ENCODE data around the gene EPHB1.

GRCh38 chr3:135127946-135128470, 332.9 kb downstream of the EPHB1 start:
- TF ChIP-seq CTCF (IDR thresholded peaks at IDR 0.05) (no peak), POLR2A (IDR thresholded peaks at IDR 0.05) (no peak)

Data from thyroid gland (tissue), 4 donors.